Neural cell (in vitro differentiated cells): ENCODE results near the gene NACC1.
A peak's percentile ranks its signal among the peaks of the same experiment; 100 is the strongest.

Experiments
- EZH2 ChIP-seq: fragments of 200-600, 300-800 bp; shearing (Covaris generic), sonication (generic); IDR thresholded peaks from 2 replicates; pipeline ENCODE4 v1.6.1; 2014; ENCODE audit warnings: antibody characterized with exemption, low read length, borderline replicate concordance, mild to moderate bottlenecking; ENCODE audit not compliant: insufficient read depth, poor library complexity, severe bottlenecking
- POLR2AphosphoS5 ChIP-seq: IDR thresholded peaks from 2 replicates; pipeline ENCODE4 v1.6.1; 2012
- RAD21 ChIP-seq: fragments of 450-650 bp; conservative IDR thresholded peaks from 2 replicates; pipeline ENCODE4 v1.6.1; 2014; ENCODE audit warnings: antibody characterized with exemption, mild to moderate bottlenecking, moderate library complexity
- SMC3 ChIP-seq: fragments of 450-650 bp; conservative IDR thresholded peaks from 2 replicates; pipeline ENCODE4 v1.6.1; 2014; ENCODE audit warnings: antibody characterized with exemption, mild to moderate bottlenecking, moderate library complexity; ENCODE audit not compliant: poor library complexity
- TF ChIP-seq, protein P1 (sequence below): fragments of 450-650 bp; IDR thresholded peaks from 2 replicates; pipeline ENCODE4 v1.5.1; 2014; ENCODE audit warnings: antibody characterized with exemption, mild to moderate bottlenecking, moderate library complexity; ENCODE audit not compliant: poor library complexity, severe bottlenecking
- TF ChIP-seq, protein P2 (sequence below): IDR thresholded peaks from 2 replicates; pipeline ENCODE4 v1.6.1; 2012; ENCODE audit warnings: borderline replicate concordance

DNA sequence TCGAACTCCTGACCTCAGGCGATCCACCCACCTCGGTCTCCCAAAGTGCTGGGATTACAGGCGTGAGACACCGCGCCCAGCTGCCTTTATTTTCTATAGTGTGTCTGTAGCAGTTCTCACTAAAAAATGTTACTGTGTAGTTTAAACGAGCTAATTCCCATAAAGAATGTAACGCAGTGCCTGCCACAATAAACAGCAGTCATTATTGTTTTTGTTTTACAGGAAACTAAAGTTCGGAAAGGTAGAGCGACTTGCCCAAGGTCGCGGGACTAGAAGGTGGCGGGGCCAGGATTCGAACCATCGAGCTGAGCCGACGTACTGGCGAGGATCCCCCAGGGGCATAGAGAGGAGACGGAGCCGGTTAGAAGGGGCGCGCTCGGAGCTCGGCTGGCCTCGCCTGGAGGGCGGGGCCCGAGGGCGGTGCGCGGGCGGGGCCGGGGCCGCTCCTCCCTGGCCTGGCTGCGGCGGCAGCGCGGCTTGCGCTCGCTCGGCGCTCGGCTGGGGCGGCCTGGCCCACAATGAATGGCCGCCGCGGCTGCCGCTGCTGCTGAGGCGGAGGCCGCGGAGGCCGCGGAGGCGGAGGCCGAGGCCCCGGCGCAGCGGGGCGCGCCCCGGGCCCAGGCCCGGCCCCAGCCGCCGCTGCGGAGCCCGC, at the start of gene NACC1:
- TF ChIP-seq, protein P1, sequence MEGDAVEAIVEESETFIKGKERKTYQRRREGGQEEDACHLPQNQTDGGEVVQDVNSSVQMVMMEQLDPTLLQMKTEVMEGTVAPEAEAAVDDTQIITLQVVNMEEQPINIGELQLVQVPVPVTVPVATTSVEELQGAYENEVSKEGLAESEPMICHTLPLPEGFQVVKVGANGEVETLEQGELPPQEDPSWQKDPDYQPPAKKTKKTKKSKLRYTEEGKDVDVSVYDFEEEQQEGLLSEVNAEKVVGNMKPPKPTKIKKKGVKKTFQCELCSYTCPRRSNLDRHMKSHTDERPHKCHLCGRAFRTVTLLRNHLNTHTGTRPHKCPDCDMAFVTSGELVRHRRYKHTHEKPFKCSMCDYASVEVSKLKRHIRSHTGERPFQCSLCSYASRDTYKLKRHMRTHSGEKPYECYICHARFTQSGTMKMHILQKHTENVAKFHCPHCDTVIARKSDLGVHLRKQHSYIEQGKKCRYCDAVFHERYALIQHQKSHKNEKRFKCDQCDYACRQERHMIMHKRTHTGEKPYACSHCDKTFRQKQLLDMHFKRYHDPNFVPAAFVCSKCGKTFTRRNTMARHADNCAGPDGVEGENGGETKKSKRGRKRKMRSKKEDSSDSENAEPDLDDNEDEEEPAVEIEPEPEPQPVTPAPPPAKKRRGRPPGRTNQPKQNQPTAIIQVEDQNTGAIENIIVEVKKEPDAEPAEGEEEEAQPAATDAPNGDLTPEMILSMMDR = no peak
- TF ChIP-seq EZH2 (no peak), POLR2AphosphoS5 (peak; percentile 69), SMC3 (no peak), RAD21 (no peak)
- TF ChIP-seq, protein P2, sequence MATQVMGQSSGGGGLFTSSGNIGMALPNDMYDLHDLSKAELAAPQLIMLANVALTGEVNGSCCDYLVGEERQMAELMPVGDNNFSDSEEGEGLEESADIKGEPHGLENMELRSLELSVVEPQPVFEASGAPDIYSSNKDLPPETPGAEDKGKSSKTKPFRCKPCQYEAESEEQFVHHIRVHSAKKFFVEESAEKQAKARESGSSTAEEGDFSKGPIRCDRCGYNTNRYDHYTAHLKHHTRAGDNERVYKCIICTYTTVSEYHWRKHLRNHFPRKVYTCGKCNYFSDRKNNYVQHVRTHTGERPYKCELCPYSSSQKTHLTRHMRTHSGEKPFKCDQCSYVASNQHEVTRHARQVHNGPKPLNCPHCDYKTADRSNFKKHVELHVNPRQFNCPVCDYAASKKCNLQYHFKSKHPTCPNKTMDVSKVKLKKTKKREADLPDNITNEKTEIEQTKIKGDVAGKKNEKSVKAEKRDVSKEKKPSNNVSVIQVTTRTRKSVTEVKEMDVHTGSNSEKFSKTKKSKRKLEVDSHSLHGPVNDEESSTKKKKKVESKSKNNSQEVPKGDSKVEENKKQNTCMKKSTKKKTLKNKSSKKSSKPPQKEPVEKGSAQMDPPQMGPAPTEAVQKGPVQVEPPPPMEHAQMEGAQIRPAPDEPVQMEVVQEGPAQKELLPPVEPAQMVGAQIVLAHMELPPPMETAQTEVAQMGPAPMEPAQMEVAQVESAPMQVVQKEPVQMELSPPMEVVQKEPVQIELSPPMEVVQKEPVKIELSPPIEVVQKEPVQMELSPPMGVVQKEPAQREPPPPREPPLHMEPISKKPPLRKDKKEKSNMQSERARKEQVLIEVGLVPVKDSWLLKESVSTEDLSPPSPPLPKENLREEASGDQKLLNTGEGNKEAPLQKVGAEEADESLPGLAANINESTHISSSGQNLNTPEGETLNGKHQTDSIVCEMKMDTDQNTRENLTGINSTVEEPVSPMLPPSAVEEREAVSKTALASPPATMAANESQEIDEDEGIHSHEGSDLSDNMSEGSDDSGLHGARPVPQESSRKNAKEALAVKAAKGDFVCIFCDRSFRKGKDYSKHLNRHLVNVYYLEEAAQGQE = peak; percentile 30
